HepG2 (cell line): Measurements from ENCODE around the gene MTRFR. TPM values are rescaled to one million over a fixed set of nuclear protein-coding genes. Genes with fewer than 3 reads are reported as not detected.

ENCODE experiments used
- FOXK2 ChIP-seq: fragments of 450-650 bp; IDR thresholded peaks from 2 replicates; pipeline ENCODE4 v1.6.1; 2016
- FUBP1 ChIP-seq: sonication (generic); formaldehyde crosslinking; IDR thresholded peaks from 2 replicates; pipeline ENCODE4 v1.5.1; 2020; ENCODE audit warnings: missing genetic modification reagents, mild to moderate bottlenecking, borderline replicate concordance
- HES4 ChIP-seq: sonication (generic); formaldehyde crosslinking; IDR thresholded peaks from 2 replicates; pipeline ENCODE4 v1.9.0; 2021; ENCODE audit warnings: mild to moderate bottlenecking, missing genetic modification reagents, borderline replicate concordance
- ISL2 ChIP-seq: sonication (generic); formaldehyde crosslinking; IDR thresholded peaks from 2 replicates; pipeline ENCODE4 v1.5.0; 2020; ENCODE audit warnings: missing genetic modification reagents
- MIER2 ChIP-seq: IDR thresholded peaks from 2 replicates; pipeline ENCODE4 v1.6.1; 2016; ENCODE audit warnings: missing biosample characterization, missing genetic modification reagents
- MIXL1 ChIP-seq: IDR thresholded peaks from 2 replicates; pipeline ENCODE4 v1.6.1; 2016
- PREB ChIP-seq: sonication (generic); formaldehyde crosslinking; IDR thresholded peaks from 2 replicates; pipeline ENCODE4 v1.4.0; 2020; ENCODE audit warnings: missing genetic modification reagents
- RFX5 ChIP-seq: IDR thresholded peaks from 2 replicates; pipeline ENCODE4 v1.6.1; 2011; ENCODE audit warnings: low read depth, low read length, improper control_type of control experiment
- SIN3A ChIP-seq: IDR thresholded peaks from 2 replicates; pipeline ENCODE4 v1.6.1; 2011; ENCODE audit warnings: low read depth, mild to moderate bottlenecking, control low read depth, low read length, borderline replicate concordance
- SMC3 ChIP-seq: IDR thresholded peaks from 2 replicates; pipeline ENCODE4 v1.6.1; 2011; ENCODE audit warnings: low read length, improper control_type of control experiment
- SOX13 ChIP-seq, 3 experiments: fragments of 450-650 bp in 1 of 3; sonication (generic) in 1 of 3; formaldehyde crosslinking in 1 of 3; IDR thresholded peaks in 2 of 3; conservative IDR thresholded peaks in 1 of 3; 2 replicates each; pipeline versions ENCODE4 v1.5.0 to v1.6.1; 2016 to 2020; ENCODE audit warnings: antibody characterized with exemption in 1 of 3, mild to moderate bottlenecking in 1 of 3, missing compliant biosample characterization in 1 of 3, missing genetic modification reagents in 1 of 3, moderate library complexity in 1 of 3
- STAT6 ChIP-seq: sonication (generic); formaldehyde crosslinking; IDR thresholded peaks from 2 replicates; pipeline ENCODE4 v1.4.0; 2020; ENCODE audit warnings: missing genetic modification reagents, mild to moderate bottlenecking, borderline replicate concordance
- TFAP4 ChIP-seq: sonication (generic); IDR thresholded peaks from 2 replicates; pipeline ENCODE4 v1.6.1; 2016; ENCODE audit warnings: low read depth, borderline replicate concordance
- ZBTB10 ChIP-seq: sonication (generic); formaldehyde crosslinking; IDR thresholded peaks from 2 replicates; pipeline ENCODE4 v1.4.0; 2020; ENCODE audit warnings: missing genetic modification reagents, borderline replicate concordance
- ZBTB38 ChIP-seq: sonication (generic); formaldehyde crosslinking; IDR thresholded peaks from 2 replicates; pipeline ENCODE4 v1.5.1; 2020; ENCODE audit warnings: mild to moderate bottlenecking, missing genetic modification reagents
- ZNF232 ChIP-seq: sonication (generic); formaldehyde crosslinking; IDR thresholded peaks from 2 replicates; pipeline ENCODE4 v1.4.0; 2020; ENCODE audit warnings: missing genetic modification reagents, borderline replicate concordance
- ZNF615 ChIP-seq: sonication (generic); formaldehyde crosslinking; IDR thresholded peaks from 2 replicates; pipeline ENCODE4 v1.5.0; 2020; ENCODE audit warnings: mild to moderate bottlenecking, missing genetic modification reagents, borderline replicate concordance
- ZNF747 ChIP-seq: sonication (generic); formaldehyde crosslinking; IDR thresholded peaks from 2 replicates; pipeline ENCODE4 v1.8.1; 2023; ENCODE audit warnings: missing genetic modification reagents, mild to moderate bottlenecking, borderline replicate concordance
- ZSCAN25 ChIP-seq: sonication (generic); formaldehyde crosslinking; IDR thresholded peaks from 2 replicates; pipeline ENCODE4 v1.8.0; 2022; ENCODE audit warnings: mild to moderate bottlenecking, missing genetic modification reagents
- polyA plus RNA-seq, 8 experiments: library from polyadenylated mRNA; depleted of rRNA in 3 of 8; stranded (reverse) in 7 of 8; unstranded in 1 of 8; fragments of >200 nt; fragmentation: Illumina TruSeq in 4 of 8; extraction: Trizol in 4 of 8; gene quantifications; 2 replicates each; pipeline versions ENCODE4 v1.2.1 to v1.2.3, GENCODE V29; 2011 to 2016; ENCODE audit warnings: low read depth in 4 of 8, missing spikeins in 1 of 8, mixed read lengths in 1 of 8; ENCODE audit not compliant: insufficient read depth in 1 of 8
- total RNA-seq, 5 experiments: library from RNA; depleted of rRNA; stranded (reverse); fragments of >200 nt; fragmentation: Illumina TruSeq; extraction: Trizol; gene quantifications; 2 replicates each; pipeline ENCODE4 v1.2.3, GENCODE V29; 2016; ENCODE audit warnings: low read depth in 1 of 5

MTRFR gene
- total and polyA plus RNA-seq, 2 of the 13 experiments (the other 11 are each of a cell fraction or from before 2014, with no cell fraction given), result 7.1 to 9.9 TPM

GRCh38 chr12:123232807-123233504, at the start of gene MTRFR, which contains the start of gene MPHOSPH9 (continued):
- TF ChIP-seq ZBTB10 (0 out of 2 replicates have a peak, but pooled peaks have one; percentile 52), SMC3 (no peak), PREB (no peak), RFX5 (peak; percentile 43; the same call in 1 of the 2 replicates), ISL2 (peak; percentile 50; the same call in 1 of the 2 replicates), TFAP4 (peak; percentile 3; the same call in 1 of the 2 replicates), HES4 (CRISPR knock-in tag) (peak; percentile 88), MIER2 (CRISPR knock-in tag) (no peak; the same call in 1 of the 2 replicates), ZNF615 (CRISPR knock-in tag) (no peak), FOXK2 (peak; percentile 82), ZSCAN25 (CRISPR knock-in tag) (peak; percentile 48; the same call in 1 of the 2 replicates), ZNF232 (CRISPR knock-in tag) (peak; percentile 74; the same call in 1 of the 2 replicates), SIN3A (peak; percentile 90; the same call in 1 of the 2 replicates), FUBP1 (CRISPR knock-in tag) (no peak), SOX13 (IDR thresholded peaks at IDR 0.05) (no peak), SOX13 (CRISPR knock-in tag; conservative IDR thresholded peaks at IDR 0.05 in 1 of 2, IDR thresholded peaks at IDR 0.05 in 1 of 2) (0 out of 4 replicates have a peak, but pooled peaks have one; percentile 10 to 54), ZBTB38 (CRISPR knock-in tag) (no peak; the same call in none of the 2 replicates), ZNF747 (CRISPR knock-in tag) (peak; percentile 58; the same call in 1 of the 2 replicates), STAT6 (0 out of 2 replicates have a peak, but pooled peaks have one; percentile 74), MIXL1 (CRISPR knock-in tag) (peak; percentile 44)
